WTC11 (cell line): ENCODE measurements around the gene CHRNE. TPM values are rescaled to one million over a fixed set of nuclear protein-coding genes. Genes with fewer than 3 reads are reported as not detected.
"Not testable (repeated sequence)": the region's sequence is repeated elsewhere in the genome, so short reads cannot be mapped to it uniquely, and the experiment has no call there.

ENCODE experiments used
- ATAC-seq: fragments of 200-7000 bp; cut with Tn5 transposase; 2 replicates; pipeline ENCODE4 v1.10.0; 2021; ENCODE audit warnings: mild to moderate bottlenecking, moderate library complexity
- CTCF ChIA-PET: fragments of 300-600 bp; sonication (Branson Sonifier 250); formaldehyde crosslinking; loops from one replicate; lab custom pipeline; 2021; ENCODE audit warnings: antibody characterized with exemption; lab: Charles Lee
- POLR2A ChIA-PET: fragments of 350-600 bp; sonication (Branson Sonifier 250); formaldehyde crosslinking; loops from one replicate; lab custom pipeline; 2021; ENCODE audit warnings: antibody characterized with exemption; lab: Charles Lee
- DNase-seq: peaks from one replicate; pipeline ENCODE4 v3.0.0; 2021; ENCODE audit warnings: low spot score
- H3K27ac Mint-ChIP-seq: 2 replicates; pipeline ENCODE4 v1.8.0; 2021; ENCODE audit warnings: mixed read lengths
- H3K27me3 Mint-ChIP-seq: 2 replicates; pipeline ENCODE4 v1.8.0; 2021; ENCODE audit warnings: low read depth, mild to moderate bottlenecking, moderate library complexity, mixed read lengths
- H3K36me3 Mint-ChIP-seq: 2 replicates; pipeline ENCODE4 v1.8.0; 2021; ENCODE audit warnings: mixed read lengths
- H3K4me1 Mint-ChIP-seq: 2 replicates; pipeline ENCODE4 v1.8.0; 2022; ENCODE audit warnings: mixed read lengths
- H3K4me3 Mint-ChIP-seq: 2 replicates; pipeline ENCODE4 v1.8.0; 2021; ENCODE audit warnings: mild to moderate bottlenecking, moderate library complexity, mixed read lengths
- H3K9me3 Mint-ChIP-seq: 2 replicates; pipeline ENCODE4 v1.8.0; 2021; ENCODE audit warnings: mixed read lengths
- ATF1 ChIP-seq: sonication (generic); formaldehyde crosslinking; IDR thresholded peaks from 2 replicates; pipeline ENCODE4 v1.8.1; 2023; ENCODE audit warnings: mild to moderate bottlenecking, moderate library complexity, missing genetic modification reagents
- CTCF ChIP-seq: fragments of 200-600 bp; IDR thresholded peaks from 2 replicates; pipeline ENCODE4 v1.8.0; 2022; ENCODE audit warnings: antibody characterized with exemption
- E2F4 ChIP-seq: sonication (generic); formaldehyde crosslinking; IDR thresholded peaks from 2 replicates; pipeline ENCODE4 v1.8.1; 2022; ENCODE audit warnings: low read depth, mild to moderate bottlenecking, moderate library complexity, missing genetic modification reagents, borderline replicate concordance
- ETV6 ChIP-seq: sonication (generic); formaldehyde crosslinking; IDR thresholded peaks from 2 replicates; pipeline ENCODE4 v1.8.1; 2022; ENCODE audit warnings: mild to moderate bottlenecking, missing genetic modification reagents
- FOXP1 ChIP-seq: sonication (generic); formaldehyde crosslinking; IDR thresholded peaks from 2 replicates; pipeline ENCODE4 v1.8.0; 2022; ENCODE audit warnings: missing genetic modification reagents, mild to moderate bottlenecking, moderate library complexity, borderline replicate concordance
- GABPB1 ChIP-seq: sonication (generic); formaldehyde crosslinking; IDR thresholded peaks from 2 replicates; pipeline ENCODE4 v1.8.1; 2023; ENCODE audit warnings: mild to moderate bottlenecking, missing genetic modification reagents
- NFE2L1 ChIP-seq: sonication (generic); formaldehyde crosslinking; IDR thresholded peaks from 2 replicates; pipeline ENCODE4 v1.8.1; 2023; ENCODE audit warnings: missing genetic modification reagents
- PREB ChIP-seq: sonication (generic); formaldehyde crosslinking; IDR thresholded peaks from 2 replicates; pipeline ENCODE4 v1.8.1; 2022; ENCODE audit warnings: mild to moderate bottlenecking, missing genetic modification reagents, moderate library complexity, borderline replicate concordance
- SMAD4 ChIP-seq: sonication (generic); formaldehyde crosslinking; IDR thresholded peaks from 2 replicates; pipeline ENCODE4 v1.8.0; 2022; ENCODE audit warnings: mild to moderate bottlenecking, missing genetic modification reagents
- SP1 ChIP-seq: sonication (generic); formaldehyde crosslinking; conservative IDR thresholded peaks from 2 replicates; pipeline ENCODE4 v1.8.1; 2022; ENCODE audit warnings: missing genetic modification reagents
- TP53 ChIP-seq: sonication (generic); formaldehyde crosslinking; IDR thresholded peaks from 2 replicates; pipeline ENCODE4 v1.8.1; 2023; ENCODE audit warnings: mild to moderate bottlenecking, missing genetic modification reagents
- ZBTB43 ChIP-seq: sonication (generic); formaldehyde crosslinking; IDR thresholded peaks from 2 replicates; pipeline ENCODE4 v1.8.1; 2023; ENCODE audit warnings: mild to moderate bottlenecking, missing genetic modification reagents
- ZNF121 ChIP-seq: sonication (generic); formaldehyde crosslinking; IDR thresholded peaks from 2 replicates; pipeline ENCODE4 v1.8.0; 2023; ENCODE audit warnings: missing genetic modification reagents
- total RNA-seq: library from RNA; stranded (reverse); gene quantifications from 3 replicates; pipeline ENCODE4 v1.2.3, GENCODE V29; 2021

Gene CHRNE
- total RNA-seq, 1 experiment from 2014 or later = 0.70 TPM

GRCh38 chr17:4913994-4914393 is 11.1 kb upstream of the CHRNE start:
- ATAC-seq (no peak), DNase-seq (no peak)
- no peak overlapping the region for H3K27ac Mint-ChIP-seq

GRCh38 chr17:4908711-4909496 is 6.0 kb upstream of the CHRNE start:
- peak; percentile 94 for ATAC-seq
- TF ChIP-seq CTCF (peak; percentile 68), FOXP1 (CRISPR knock-in tag) (no peak), GABPB1 (CRISPR knock-in tag) (peak; percentile 52; the same call in 1 of the 2 replicates), ZBTB43 (CRISPR knock-in tag) (peak; percentile 23; the same call in 1 of the 2 replicates), ETV6 (0 out of 2 replicates have a peak, but pooled peaks have one; percentile 14), SMAD4 (CRISPR knock-in tag) (no peak), PREB (CRISPR knock-in tag) (no peak), SP1 (0 out of 2 replicates have a peak, but pooled peaks have one; percentile 15), NFE2L1 (CRISPR knock-in tag) (peak; percentile 40; the same call in 1 of the 2 replicates), ZNF121 (0 out of 2 replicates have a peak, but pooled peaks have one; percentile 34), TP53 (CRISPR knock-in tag) (no peak), E2F4 (no peak)
- POLR2A ChIA-PET = interaction anchor here (0.7 to 2.1 kb wide), 9 partner anchors 9 to 64 kb away, joined by 3 to 12 read pairs (median 5); partner anchors contain the start of genes C17orf107, ENO3, GP1BA and RNF167
- peak; percentile 90 for DNase-seq
- Mint-ChIP-seq H3K27ac (no peak overlapping the region), H3K4me1 (peaks cover 10% of the 10 kb centered on the region), H3K9me3 (no peaks in the 10 kb centered on the region), H3K4me3 (no peak overlapping the region), H3K36me3 (no peaks in the 10 kb centered on the region), H3K27me3 (peaks cover 5% of the 10 kb centered on the region; the same call in 1 of the 2 replicates)
- CTCF ChIA-PET = interaction anchor here (0.6 to 2.7 kb wide), 51 partner anchors 9 to 342 kb away, joined by 3 to 49 read pairs (median 4); partner anchors contain the start of genes ARRB2, C17orf107, ENO3 and GP1BA

More at GRCh38 chr17:4913994-4914393, 11.1 kb upstream of the CHRNE start:
- no peak for TF ChIP-seq ATF1 (CRISPR knock-in tag)
- H3K4me3 Mint-ChIP-seq = no peak overlapping the region
- H3K27me3 Mint-ChIP-seq = no peaks in the 10 kb centered on the region; the same call in 1 of the 2 replicates
- POLR2A ChIA-PET = no interaction called here
- no peaks in the 10 kb centered on the region for H3K9me3 Mint-ChIP-seq
- H3K36me3 Mint-ChIP-seq = no peaks in the 10 kb centered on the region
- peaks cover 10% of the 10 kb centered on the region for H3K4me1 Mint-ChIP-seq
- CTCF ChIA-PET = interaction anchor here (0.5 to 1.9 kb wide), 3 partner anchors 13 to 149 kb away, joined by 3 to 5 read pairs (median 4); partner anchors contain the start of gene SPAG7

GRCh38 chr17:4908301-4908700 is 5.4 kb upstream of the CHRNE start:
- Mint-ChIP-seq H3K9me3 (no peaks in the 10 kb centered on the region), H3K27ac (no peak overlapping the region), H3K27me3 (peaks cover 5% of the 10 kb centered on the region; the same call in 1 of the 2 replicates), H3K4me1 (peaks cover 13% of the 10 kb centered on the region), H3K4me3 (no peak overlapping the region), H3K36me3 (no peaks in the 10 kb centered on the region)
- ATAC-seq (peak; percentile 44), DNase-seq (peak; percentile 50)
- CTCF ChIA-PET = interaction anchor here (0.6 to 2.7 kb wide), 45 partner anchors 9 to 283 kb away, joined by 3 to 49 read pairs (median 4); partner anchors contain the start of genes ARRB2, C17orf107, ENO3 and GP1BA
- POLR2A ChIA-PET = interaction anchor here (1.1 to 2.1 kb wide), 6 partner anchors 8 to 64 kb away, joined by 3 to 12 read pairs (median 6); partner anchors contain the start of genes C17orf107, ENO3 and RNF167
- TF ChIP-seq GABPB1 (CRISPR knock-in tag) (0 out of 2 replicates have a peak, but pooled peaks have one; percentile 26), ZBTB43 (CRISPR knock-in tag) (no peak)

- H3K27ac Mint-ChIP-seq, DNase-seq, H3K27me3 Mint-ChIP-seq, H3K4me3 Mint-ChIP-seq, H3K9me3 Mint-ChIP-seq, CTCF ChIA-PET, H3K36me3 Mint-ChIP-seq, ATAC-seq, POLR2A ChIA-PET: not testable (repeated sequence)
- H3K4me1 Mint-ChIP-seq = peaks cover 15% of the 10 kb centered on the region
Observed at GRCh38 chr17:4906642-4907041, 3.7 kb upstream of the CHRNE start.
